GM10847 (cell line): ENCODE results near the gene ACTC1.

ENCODE experiments used
- POLR2A ChIP-seq: IDR thresholded peaks from 2 replicates; pipeline ENCODE4 v1.6.1; 2011; ENCODE audit not compliant: insufficient read length; ENCODE audit errors: extremely low read depth

ACTC1 gene

DNA sequence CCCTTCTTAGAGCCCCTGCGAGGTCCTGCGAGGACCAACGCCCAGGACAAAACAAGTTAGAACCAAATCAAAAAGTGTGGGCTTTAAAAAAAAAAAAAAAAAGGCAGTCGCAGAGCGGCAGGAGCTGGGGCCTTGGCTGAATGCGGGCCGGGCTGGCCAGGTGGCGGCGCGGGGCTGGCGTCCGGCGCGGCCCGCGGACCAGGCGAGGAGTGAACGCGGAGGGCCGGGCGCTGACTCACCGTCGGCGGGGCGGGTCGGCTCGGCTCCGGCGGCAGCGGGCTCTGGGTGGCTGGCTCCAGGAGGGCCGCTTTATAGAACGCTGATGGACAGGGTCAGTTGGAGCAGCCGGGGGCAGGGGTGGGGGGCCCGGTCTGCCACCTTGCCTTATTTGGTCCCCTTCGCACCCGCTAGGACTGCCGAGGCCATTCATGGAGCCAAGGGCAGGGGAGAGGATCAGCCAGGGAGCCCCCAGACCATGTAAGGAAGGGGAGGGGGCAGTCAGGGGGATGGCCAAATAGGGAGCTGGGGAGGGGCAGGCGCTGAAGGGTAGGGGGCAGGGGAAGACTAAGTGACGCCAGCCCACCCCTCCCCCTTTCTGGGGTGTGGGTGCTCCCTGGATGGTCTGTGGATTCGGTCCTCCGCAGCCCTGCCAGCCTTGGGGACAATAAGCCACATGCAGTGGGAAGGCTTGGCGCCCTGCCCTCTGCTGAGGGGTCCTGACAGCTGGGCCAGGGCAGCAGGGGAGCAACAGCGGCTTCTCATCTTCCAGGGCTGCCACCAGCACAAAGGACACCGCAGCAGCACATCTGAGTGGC, at the start of gene ACTC1:
Gene ACTC1 (minus strand): TSS at position 283 of the 815 bp plus-strand sequence. CDS start 741 bp downstream, outside the sequence.
- TF ChIP-seq POLR2A, result no peak

DNA sequence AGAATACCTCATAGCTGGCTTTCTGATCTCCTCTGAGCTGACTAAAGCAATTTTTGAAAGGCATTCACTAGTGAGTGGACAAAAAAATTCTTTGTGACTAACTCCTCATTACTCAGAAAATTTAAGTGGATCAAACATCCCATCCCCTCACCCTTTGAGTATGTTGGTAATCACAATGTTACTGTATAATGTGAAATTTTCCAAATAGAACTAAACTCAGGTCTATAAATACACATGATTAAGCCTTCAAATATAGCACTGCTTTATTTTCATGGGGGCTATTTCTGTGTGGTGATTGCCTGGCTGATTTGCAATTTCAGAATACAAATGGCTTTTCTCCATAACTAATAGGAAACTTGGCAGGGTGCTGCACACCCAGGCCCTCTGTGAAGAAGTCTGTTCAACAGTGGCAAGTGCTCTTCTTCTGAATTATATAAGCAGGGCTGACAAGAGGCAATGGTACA, 45.9 kb upstream of the ACTC1 start:
- TF ChIP-seq POLR2A, result no peak

DNA sequence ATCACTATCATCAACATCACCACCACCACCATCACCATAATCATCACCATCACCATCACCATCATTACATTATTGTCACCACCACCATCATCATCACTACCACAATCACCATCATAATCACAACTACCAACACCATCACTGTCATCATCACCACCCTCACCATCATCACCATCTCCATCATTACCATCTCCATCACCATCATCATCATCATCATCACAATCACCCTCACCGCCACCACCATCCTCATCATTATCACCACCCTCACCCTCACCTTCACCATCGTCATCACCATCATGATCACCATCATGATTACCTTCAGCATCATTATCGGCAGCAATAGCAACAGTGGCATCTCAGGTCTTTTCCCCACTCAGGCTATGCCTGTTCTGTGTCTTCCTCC, 42.9 kb upstream of the ACTC1 start:
- TF ChIP-seq POLR2A, result no peak

DNA sequence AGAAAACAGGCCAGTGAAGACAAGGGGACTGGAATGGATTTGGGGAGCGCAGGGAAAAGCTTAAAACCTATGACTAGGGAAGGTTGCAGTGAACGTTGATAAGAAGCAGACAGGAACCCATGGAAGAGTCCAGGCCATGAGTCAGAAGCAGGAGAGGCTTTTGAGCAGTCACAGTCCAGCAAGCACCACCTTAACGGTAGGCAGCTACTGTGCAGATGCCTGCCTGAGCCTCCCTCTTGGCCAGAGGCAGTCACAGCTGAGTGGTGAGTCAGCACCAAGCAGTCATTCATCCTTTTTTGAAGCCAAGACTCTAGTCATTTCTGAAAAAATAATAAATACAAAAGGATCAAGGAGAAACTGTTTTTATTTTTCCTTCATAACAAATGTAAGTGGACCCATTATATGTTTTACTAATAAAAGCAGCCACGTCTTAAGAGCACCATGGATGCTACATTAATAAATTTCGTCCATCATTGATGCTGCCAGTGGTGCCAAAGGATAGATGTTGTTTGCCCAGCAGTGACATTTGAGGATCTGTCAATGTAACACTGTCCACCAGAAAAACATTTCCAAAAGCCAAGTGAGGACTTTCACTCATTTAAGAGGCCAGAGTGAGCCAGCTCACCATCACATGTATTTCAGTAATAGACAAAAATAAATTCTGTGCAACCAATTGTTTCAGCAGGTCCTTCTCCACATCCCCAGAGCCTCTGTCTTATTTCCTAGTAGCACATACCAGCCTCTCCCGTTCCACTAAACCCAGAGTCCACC, 42.1 kb upstream of the ACTC1 start:
- TF ChIP-seq POLR2A, result no peak

DNA sequence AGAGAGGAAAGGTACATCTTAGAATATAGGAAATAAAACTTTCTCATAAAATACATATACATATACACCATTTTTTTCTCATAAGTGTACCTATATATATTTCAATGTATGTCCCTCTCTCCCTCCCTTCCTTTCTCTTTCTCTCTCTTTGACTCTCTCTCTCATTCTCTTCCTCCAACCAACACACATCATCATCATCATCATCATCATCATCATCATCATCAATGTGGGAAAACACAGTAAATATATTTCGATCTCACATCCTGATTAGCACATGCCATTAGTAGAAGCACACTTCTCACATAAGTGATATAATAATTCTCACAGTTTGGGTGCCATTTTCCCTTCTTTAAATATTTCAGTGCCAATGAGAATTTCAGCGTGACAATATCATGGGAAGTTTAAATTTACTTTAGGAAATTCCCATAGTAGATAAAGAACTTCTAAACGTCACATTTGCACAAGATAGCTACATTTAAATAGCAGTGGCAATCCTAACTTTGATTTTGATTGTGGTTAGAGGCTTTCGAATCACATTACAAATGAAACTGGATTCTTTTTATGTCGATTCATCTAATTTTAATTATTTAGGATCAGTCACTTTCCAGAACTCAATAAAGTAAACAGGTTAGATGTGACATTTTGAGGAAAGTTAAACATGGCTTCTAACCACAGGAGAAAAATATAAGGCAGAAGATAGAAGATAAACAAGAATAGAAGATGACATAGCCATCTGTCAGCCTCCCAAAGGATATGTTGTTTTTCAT, 33.0 kb upstream of the ACTC1 start:
- TF ChIP-seq POLR2A, result no peak

DNA sequence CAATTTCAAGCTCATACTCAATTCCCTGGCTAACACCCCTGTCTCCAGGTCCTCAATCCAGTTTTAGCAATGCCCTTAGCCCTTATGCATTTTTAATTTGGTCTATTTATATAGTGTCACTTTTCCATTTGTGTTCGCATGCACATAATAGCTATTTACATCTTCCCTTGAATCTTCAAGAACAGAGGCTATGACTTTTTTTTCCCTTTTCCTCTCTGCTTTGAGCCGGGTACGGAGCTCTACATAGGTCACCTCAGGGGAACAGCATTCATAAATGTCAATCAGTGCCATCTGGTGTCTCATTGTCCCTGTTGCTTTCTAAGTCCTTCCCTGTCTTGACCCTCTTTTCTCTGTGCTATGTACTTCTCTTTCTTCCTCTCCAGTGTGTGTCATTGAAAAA, 26.5 kb upstream of the ACTC1 start:
- TF ChIP-seq POLR2A, result no peak

DNA sequence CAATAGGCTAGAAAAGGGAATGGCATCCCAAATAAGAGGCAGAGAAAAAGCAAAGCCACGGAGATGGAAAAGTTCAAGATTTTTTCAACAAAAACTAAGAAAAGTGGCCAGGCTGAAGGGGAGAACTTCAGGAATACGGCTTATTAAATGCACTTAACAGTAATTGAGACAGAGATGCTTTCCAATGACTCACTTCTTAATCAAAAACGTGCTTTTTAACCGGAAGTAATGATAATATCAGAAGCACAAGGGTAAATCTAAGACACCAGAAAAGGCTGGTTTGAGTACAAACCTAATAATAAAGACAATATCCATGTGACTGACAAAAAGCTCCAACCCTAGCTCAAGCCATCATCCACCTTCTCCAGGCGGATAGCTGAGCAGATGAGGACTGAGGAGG, 24.8 kb upstream of the ACTC1 start:
- TF ChIP-seq POLR2A, result no peak

DNA sequence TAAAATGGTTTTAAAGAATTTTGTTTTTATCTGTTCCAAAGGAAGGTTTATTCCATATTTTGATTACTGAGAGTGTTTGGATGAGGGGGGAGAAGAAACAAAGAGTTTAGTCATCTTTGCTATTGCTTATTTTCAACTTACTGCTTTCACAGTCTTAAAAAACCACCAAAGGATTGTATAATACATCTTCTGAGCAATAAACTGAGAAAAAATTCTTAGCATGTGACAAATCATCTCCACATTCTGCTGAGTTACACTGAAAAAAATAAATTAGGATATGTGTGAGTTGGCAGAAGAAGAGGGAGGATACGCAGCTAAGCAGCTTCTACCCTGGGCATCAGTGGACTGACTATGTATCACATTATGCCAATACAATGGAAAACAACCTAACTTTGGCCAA, 23.2 kb upstream of the ACTC1 start:
- TF ChIP-seq POLR2A, result no peak

DNA sequence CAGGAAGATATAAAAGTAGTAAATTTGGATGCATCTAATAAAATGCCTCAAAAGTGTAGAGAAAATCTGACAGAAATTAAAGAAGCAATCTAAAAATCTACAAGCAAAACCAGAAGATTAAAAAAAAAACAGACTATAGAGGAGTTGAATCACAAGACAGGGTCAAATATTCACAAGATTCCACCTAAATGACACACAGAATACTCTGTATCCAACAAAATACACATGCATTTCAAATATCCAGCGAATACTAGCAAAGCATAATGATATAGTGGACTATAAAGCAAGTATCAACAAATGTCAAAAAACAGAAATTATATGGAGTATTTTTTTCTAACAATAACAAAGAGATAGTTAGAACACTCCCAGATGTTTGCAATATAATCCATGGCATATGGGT, 20.5 kb upstream of the ACTC1 start:
- no peak for TF ChIP-seq POLR2A

DNA sequence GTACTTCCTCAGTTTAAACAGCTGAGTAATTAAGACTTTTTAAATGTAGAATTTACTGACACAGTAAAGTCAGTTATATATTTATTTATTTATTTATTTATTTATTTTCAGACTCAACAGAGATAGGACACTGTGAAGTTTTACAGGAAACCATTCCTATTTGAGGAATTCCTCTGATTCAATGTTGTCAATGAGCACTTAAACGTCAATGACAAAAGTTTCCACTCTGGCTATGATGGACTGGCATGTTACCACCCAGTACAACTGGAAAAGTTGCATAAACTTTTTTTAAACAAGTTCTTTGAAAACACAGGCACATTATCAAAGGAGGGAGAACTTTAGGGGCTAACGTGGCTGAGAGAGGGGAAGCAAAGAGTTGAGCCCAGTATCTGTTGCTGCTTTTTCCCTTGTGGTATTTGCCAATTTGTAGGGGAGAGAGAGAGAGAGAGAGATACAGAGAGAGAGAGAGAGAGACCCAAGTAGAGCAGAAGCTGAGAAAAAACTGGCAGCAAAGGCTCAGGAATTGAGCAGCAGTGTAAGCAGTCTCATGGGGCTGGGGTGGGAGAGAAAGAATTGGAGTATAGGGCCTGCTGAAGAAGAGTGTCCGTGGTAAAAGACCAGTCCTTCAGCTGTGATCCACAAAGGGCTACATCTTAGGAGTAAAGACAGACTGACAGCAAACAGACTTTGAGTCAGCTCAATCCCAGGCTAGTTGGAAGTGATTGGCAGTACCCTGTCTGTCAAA, 18.3 kb upstream of the ACTC1 start:
- TF ChIP-seq POLR2A, result no peak

DNA sequence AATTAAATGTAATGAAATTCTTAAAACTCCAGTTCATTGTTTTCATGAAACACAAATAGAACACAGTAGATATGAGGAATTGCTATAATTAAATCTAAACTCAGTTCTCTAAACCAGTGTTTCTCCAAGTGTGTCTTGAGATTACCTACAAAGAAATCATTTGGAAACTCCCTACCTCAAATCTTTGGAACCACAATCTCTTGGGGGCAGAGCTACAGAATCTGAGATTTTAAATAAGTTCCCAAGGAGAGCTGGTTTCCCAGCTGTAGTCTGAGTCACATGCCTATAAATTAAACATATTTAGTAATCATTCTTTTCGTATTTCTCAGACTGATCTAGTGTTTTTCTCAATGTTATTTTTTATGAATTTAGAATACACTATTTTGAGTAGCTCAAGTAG, 17.0 kb upstream of the ACTC1 start:
- TF ChIP-seq POLR2A, result no peak

DNA sequence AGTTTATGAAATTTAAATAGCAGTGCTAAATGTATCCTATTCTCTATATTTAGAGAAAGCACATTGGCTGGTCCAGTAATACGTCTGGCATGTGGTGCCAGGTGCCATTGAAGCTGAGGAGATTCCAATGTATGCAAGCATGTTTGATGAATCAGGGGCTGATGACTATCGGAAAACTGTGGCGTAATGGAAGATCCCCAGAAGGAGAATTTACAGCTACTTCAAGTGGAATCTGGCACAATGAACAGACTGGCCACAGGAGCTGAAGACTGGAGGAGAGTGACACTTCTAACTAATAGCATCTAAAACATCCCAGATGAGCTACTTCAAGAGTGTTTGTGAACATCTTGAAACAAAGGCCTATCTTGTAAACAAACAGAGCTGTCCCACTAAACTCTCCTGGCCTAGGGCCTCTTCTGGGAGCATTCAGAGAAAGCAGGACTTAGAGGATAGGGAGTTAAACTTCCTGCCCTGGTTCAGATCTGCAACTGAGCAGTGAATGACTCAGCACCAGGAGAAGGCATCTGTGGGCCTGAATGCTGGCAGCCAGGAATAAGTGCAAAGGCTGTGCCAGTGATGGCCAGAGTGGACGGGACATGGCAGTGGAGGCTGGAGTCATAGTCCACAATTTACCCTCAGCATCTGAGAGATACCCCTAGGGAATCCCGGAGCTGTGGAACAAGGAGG, 15.2 kb upstream of the ACTC1 start:
- no peak for TF ChIP-seq POLR2A

DNA sequence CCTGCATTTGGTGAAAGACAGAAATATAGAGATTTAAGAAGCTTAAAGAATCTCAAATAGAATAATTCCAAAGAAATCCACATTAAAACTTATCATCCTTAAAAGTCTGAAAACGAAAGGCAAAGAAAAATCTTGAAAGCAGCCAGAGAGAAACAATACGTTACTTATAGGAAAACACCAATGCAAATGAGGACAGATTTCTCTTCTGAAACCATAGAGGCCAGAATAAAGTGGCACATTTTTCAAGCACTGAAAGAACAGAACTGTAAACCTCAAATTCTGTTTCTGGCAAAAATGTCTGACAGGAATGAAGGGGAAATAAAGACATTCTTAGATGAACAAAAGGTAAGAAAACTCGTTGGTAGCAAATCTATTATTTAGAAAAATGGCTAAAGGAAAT, 13.8 kb upstream of the ACTC1 start:
- no peak for TF ChIP-seq POLR2A

DNA sequence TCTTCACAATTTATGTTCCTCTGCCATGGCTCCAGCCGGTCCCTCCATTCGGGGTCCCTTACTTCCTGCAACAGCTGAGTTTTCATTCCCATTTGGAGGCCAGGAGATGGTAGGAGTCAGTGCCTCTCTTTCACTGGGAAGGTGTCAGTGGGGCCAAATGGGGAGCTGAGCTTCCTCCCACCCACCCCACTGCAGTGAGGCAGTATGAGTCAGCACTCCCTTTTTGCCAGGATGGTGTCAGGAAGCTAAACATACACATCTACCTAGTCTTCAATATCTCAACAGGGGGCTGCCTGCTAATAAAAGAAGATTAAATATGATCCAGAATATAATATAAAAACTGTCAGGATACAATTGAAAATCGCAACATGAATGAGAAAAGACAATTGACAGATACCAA, 12.7 kb upstream of the ACTC1 start:
- no peak for TF ChIP-seq POLR2A
